DND-41 (cell line): ENCODE results near the gene TAOK1.

Experiments
- CTCF ChIP-seq: IDR thresholded peaks from 2 replicates; pipeline ENCODE4 v1.5.1; 2012; ENCODE audit warnings: borderline replicate concordance, low read length, moderate library complexity, mild to moderate bottlenecking; ENCODE audit not compliant: poor library complexity, severe bottlenecking; ENCODE audit errors: extremely low read depth
- EZH2 ChIP-seq: IDR thresholded peaks from 3 replicates; pipeline ENCODE4 v1.6.1; 2012; ENCODE audit warnings: borderline replicate concordance, low read depth, mild to moderate bottlenecking, moderate library complexity, low read length, inconsistent platforms; ENCODE audit not compliant: severe bottlenecking

GRCh38 chr17:29588017-29588561 is 197.9 kb downstream of the TAOK1 start:
- TF ChIP-seq CTCF (no peak), EZH2 (no peak)
